Sciatic nerve (tissue), 2 donors: ENCODE data around the gene UHMK1. TPM values are rescaled to one million over a fixed set of nuclear protein-coding genes. Genes with fewer than 3 reads are reported as not detected.
"Not testable (repeated sequence)": the region's sequence is repeated elsewhere in the genome, so short reads cannot be mapped to it uniquely, and the experiment has no call there.

Experiments used
- ATAC-seq: fragments of 200-7000 bp; cut with Tn5 transposase; one replicate; pipeline ENCODE4 v1.9.1; 2020; ENCODE audit warnings: mild to moderate bottlenecking, moderate library complexity
- DNase-seq: peaks from one replicate; pipeline ENCODE4 v3.0.0-alpha.2; 2020; ENCODE audit warnings: low spot score
- intact Hi-C: fragments of 100-400 bp; cut with DNase I; formaldehyde crosslinking; loops from one replicate; pipeline ENCODE4 v1.14.2; 2022
- total RNA-seq: library from RNA; stranded (reverse); fragmentation: NEBNext Ultra II Directional; extraction: Animal tissue kit (Norgen Biotek cat#: 25700); gene quantifications from one replicate; pipeline ENCODE4 v1.2.1, GENCODE V29; 2021
- donor health status: DM: no; HTN: no; CAD: no.
- donor health status: DM: no; HTN: no; CAD: no.

UHMK1 gene
- total RNA-seq: 37.4 TPM

GRCh38 chr1:162497723-162498495 lies at the start of gene UHMK1:
TSS of gene UHMK1 (plus strand) at chr1:162497818. CDS start at chr1:162498001, 183 bp downstream.
- intact Hi-C loops: no loop called here
- ATAC-seq: peak; percentile 100
- DNase-seq: peak; percentile 92

GRCh38 chr1:162454361-162454760 lies 43.3 kb upstream of the UHMK1 start:
- DNase-seq, intact Hi-C loops, ATAC-seq: not testable (repeated sequence)

- intact Hi-C loops: no loop called here
- DNase-seq: no peak
- no peak for ATAC-seq
These were observed 41.3 kb upstream of the UHMK1 start for GRCh38 chr1:162456323-162456722.

GRCh38 chr1:162458236-162458635 lies 39.4 kb upstream of the UHMK1 start:
- no peak for ATAC-seq
- no peak for DNase-seq
- intact Hi-C loops: no loop called here

GRCh38 chr1:162462425-162462824 lies 35.2 kb upstream of the UHMK1 start:
- DNase-seq, intact Hi-C loops, ATAC-seq: not testable (repeated sequence)

- ATAC-seq (no peak), DNase-seq (no peak)
These were observed 34.6 kb upstream of the UHMK1 start for GRCh38 chr1:162463021-162463420.

GRCh38 chr1:162466797-162467196 lies 30.8 kb upstream of the UHMK1 start:
- ATAC-seq (no peak), DNase-seq (no peak)
- intact Hi-C loops: no loop called here

More at GRCh38 chr1:162463021-162463420, 34.6 kb upstream of the UHMK1 start:
- intact Hi-C loops: no loop called here

GRCh38 chr1:162470216-162470615 lies 27.4 kb upstream of the UHMK1 start:
- ATAC-seq (no peak), DNase-seq (no peak)
- intact Hi-C loops: no loop called here

GRCh38 chr1:162471290-162471853 lies 26.2 kb upstream of the UHMK1 start:
- intact Hi-C loops: no loop called here
- no peak for DNase-seq
- no peak for ATAC-seq

- intact Hi-C loops: no loop called here
- no peak for ATAC-seq
These were observed 22.5 kb upstream of the UHMK1 start for GRCh38 chr1:162475089-162475488.

GRCh38 chr1:162475539-162476185 lies 22.0 kb upstream of the UHMK1 start:
- ATAC-seq: no peak
- DNase-seq: no peak
- intact Hi-C loops: no loop called here

More at GRCh38 chr1:162475089-162475488, 22.5 kb upstream of the UHMK1 start:
- no peak for DNase-seq

GRCh38 chr1:162476620-162477019 lies 21.0 kb upstream of the UHMK1 start:
- DNase-seq (no peak), ATAC-seq (no peak)
- intact Hi-C loops: no loop called here

- ATAC-seq (no peak), DNase-seq (no peak)
- intact Hi-C loops: no loop called here
These were observed 12.4 kb upstream of the UHMK1 start for GRCh38 chr1:162485236-162485635.

- no peak for ATAC-seq
- no peak for DNase-seq
- intact Hi-C loops: no loop called here
These were observed 10.4 kb upstream of the UHMK1 start for GRCh38 chr1:162487241-162487640.

GRCh38 chr1:162488219-162488618 lies 9.4 kb upstream of the UHMK1 start:
- ATAC-seq: no peak
- intact Hi-C loops: no loop called here
- no peak for DNase-seq

GRCh38 chr1:162495531-162496233 lies 1.9 kb upstream of the UHMK1 start:
- intact Hi-C loops, DNase-seq, ATAC-seq: not testable (repeated sequence)

GRCh38 chr1:162497104-162497722 lies 405 bp upstream of the UHMK1 start:
- no peak for DNase-seq
- no peak for ATAC-seq
- intact Hi-C loops: no loop called here

- DNase-seq (no peak), ATAC-seq (no peak)
- intact Hi-C loops: no loop called here
These were observed 835 bp downstream of the UHMK1 start for GRCh38 chr1:162498496-162498810.

- intact Hi-C loops: no loop called here
- ATAC-seq (no peak), DNase-seq (no peak)
These were observed 3.2 kb downstream of the UHMK1 start for GRCh38 chr1:162500805-162501204.
